Smooth muscle cell (in vitro differentiated cells): ENCODE results near the gene ATG4A. TPM values are rescaled to one million over a fixed set of nuclear protein-coding genes. Genes with fewer than 3 reads are reported as not detected.

Experiments
- DNase-seq: peaks from one replicate; lab custom pipeline; 2025; ENCODE audit not compliant: unreplicated experiment; lab: John Stamatoyannopoulos, UW
- H2AFZ ChIP-seq: fragments of 200-600 bp; sonication (generic); 2 replicates; pipeline ENCODE4 v1.6.0; 2016; ENCODE audit warnings: antibody characterized with exemption, low read depth, mild to moderate bottlenecking
- H3F3A ChIP-seq: fragments of 200-600 bp; sonication (generic); 2 replicates; pipeline ENCODE4 v1.6.0; 2017; ENCODE audit warnings: antibody characterized with exemption, low read depth
- H3K27ac ChIP-seq: fragments of 200-600 bp; sonication (generic); 2 replicates; pipeline ENCODE4 v1.5.1; 2016; ENCODE audit warnings: low read depth, mild to moderate bottlenecking
- H3K27me3 ChIP-seq: fragments of 200-600 bp; sonication (generic); 2 replicates; pipeline ENCODE4 v1.6.1; 2016; ENCODE audit warnings: low read depth, mild to moderate bottlenecking
- H3K36me3 ChIP-seq: fragments of 200-600 bp; sonication (generic); 2 replicates; pipeline ENCODE4 v1.5.1; 2016; ENCODE audit warnings: low read depth
- H3K4me1 ChIP-seq: fragments of 200-600 bp; sonication (generic); 2 replicates; pipeline ENCODE4 v1.5.1; 2016; ENCODE audit warnings: low read depth
- H3K4me2 ChIP-seq: fragments of 200-600 bp; sonication (generic); 2 replicates; pipeline ENCODE4 v1.6.0; 2016; ENCODE audit warnings: mild to moderate bottlenecking
- H3K4me3 ChIP-seq: fragments of 200-600 bp; sonication (generic); 2 replicates; pipeline ENCODE4 v1.5.1; 2016; ENCODE audit warnings: mild to moderate bottlenecking
- H3K79me2 ChIP-seq: fragments of 200-600 bp; sonication (generic); 2 replicates; pipeline ENCODE4 v1.6.0; 2016; ENCODE audit warnings: low read depth, mild to moderate bottlenecking
- H3K9ac ChIP-seq: fragments of 200-600 bp; sonication (generic); 2 replicates; pipeline ENCODE4 v1.6.0; 2016; ENCODE audit warnings: low read depth
- H3K9me3 ChIP-seq: fragments of 200-600 bp; sonication (generic); replicated peaks from 2 replicates; pipeline ENCODE4 v1.5.1; 2016; ENCODE audit warnings: low read depth
- H4K20me1 ChIP-seq: fragments of 200-600 bp; sonication (generic); 2 replicates; pipeline ENCODE4 v1.6.0; 2016; ENCODE audit warnings: low read depth
- CTCF ChIP-seq: fragments of 200-600 bp; sonication (generic); IDR thresholded peaks from 2 replicates; pipeline ENCODE4 v1.5.1; 2017; ENCODE audit warnings: borderline replicate concordance, mild to moderate bottlenecking, antibody characterized with exemption; ENCODE audit not compliant: insufficient read depth, poor library complexity, severe bottlenecking
- WGBS: methylation state at CpG from one replicate; pipeline ENCODE4 v1.1.7; 2016; ENCODE audit warnings: low lambda C conversion rate; 5-methylcytosine and 5-hydroxymethylcytosine counted together
- polyA plus RNA-seq: library from polyadenylated mRNA; unstranded; fragments of >200 nt; fragmentation: Nextera tagmentation; extraction: Ambion mirVana; gene quantifications from 2 replicates; pipeline ENCODE4 v1.2.1, GENCODE V29; 2016
- total RNA-seq: library from RNA; depleted of rRNA; stranded (reverse); fragments of >200 nt; gene quantifications from 2 replicates; pipeline ENCODE4 v1.2.3, GENCODE V29; 2014

ATG4A gene
- total and polyA plus RNA-seq, 2 experiments from 2014 or later: 14.0 to 14.3 TPM

- Histone ChIP-seq H3F3A (no peaks in the 10 kb centered on the region), H3K9me3 (no peaks in the 10 kb centered on the region), H3K36me3 (no peaks in the 10 kb centered on the region), H3K4me2 (no peak overlapping the region), H3K27me3 (no peaks in the 10 kb centered on the region), H3K9ac (no peak overlapping the region), H3K27ac (no peak overlapping the region), H3K4me1 (no peaks in the 10 kb centered on the region), H4K20me1 (no peaks in the 10 kb centered on the region), H3K79me2 (no peaks in the 10 kb centered on the region), H2AFZ (no peak overlapping the region), H3K4me3 (no peak overlapping the region)
- TF ChIP-seq CTCF: no peak
- DNase-seq: no peak
These were observed 23.0 kb downstream of the ATG4A start for GRCh38 chrX:108114541-108114940.

- TF ChIP-seq CTCF: no peak
- H3K4me3 ChIP-seq: no peak overlapping the region
These were observed 26.4 kb downstream of the ATG4A start for GRCh38 chrX:108117988-108118387.

GRCh38 chrX:108121291-108121690 lies 29.7 kb downstream of the ATG4A start:
- H3K4me1 ChIP-seq: peaks cover 21% of the 10 kb centered on the region
- no peak overlapping the region for H3K4me3 ChIP-seq
- H3K9ac ChIP-seq: no peak overlapping the region
- no peak overlapping the region for H3K4me2 ChIP-seq
- no peaks in the 10 kb centered on the region for H3F3A ChIP-seq
- no peaks in the 10 kb centered on the region for H3K27me3 ChIP-seq
- TF ChIP-seq CTCF: no peak
- no peaks in the 10 kb centered on the region for H4K20me1 ChIP-seq
- 49% methylated on average over 3 of the region's 3 CpGs for WGBS
- H3K9me3 ChIP-seq: no peaks in the 10 kb centered on the region
- no peaks in the 10 kb centered on the region for H3K36me3 ChIP-seq
- no peaks in the 10 kb centered on the region for H3K79me2 ChIP-seq
- no peak for DNase-seq
- no peak overlapping the region for H3K27ac ChIP-seq
- no peak overlapping the region for H2AFZ ChIP-seq

More at GRCh38 chrX:108117988-108118387, 26.4 kb downstream of the ATG4A start:
- no peaks in the 10 kb centered on the region for H3F3A ChIP-seq
- 35% methylated on average over 3 of the region's 3 CpGs for WGBS
- no peaks in the 10 kb centered on the region for H3K9me3 ChIP-seq
- no peaks in the 10 kb centered on the region for H3K36me3 ChIP-seq
- peaks cover 16% of the 10 kb centered on the region for H3K4me1 ChIP-seq
- H3K27ac ChIP-seq: no peak overlapping the region
- H3K27me3 ChIP-seq: no peaks in the 10 kb centered on the region
- no peaks in the 10 kb centered on the region for H3K79me2 ChIP-seq
- DNase-seq: no peak
- H2AFZ ChIP-seq: no peak overlapping the region
- no peak overlapping the region for H3K9ac ChIP-seq
- no peak overlapping the region for H3K4me2 ChIP-seq
- H4K20me1 ChIP-seq: no peaks in the 10 kb centered on the region

GRCh38 chrX:108122748-108123147 lies 31.2 kb downstream of the ATG4A start:
- no peak for DNase-seq
- Histone ChIP-seq H3K36me3 (no peaks in the 10 kb centered on the region), H3K9ac (peak overlapping the region; percentile 40), H2AFZ (no peak overlapping the region), H3K27me3 (no peaks in the 10 kb centered on the region), H3K27ac (peak overlapping the region; percentile 88), H4K20me1 (no peaks in the 10 kb centered on the region), H3K79me2 (no peaks in the 10 kb centered on the region), H3K9me3 (no peaks in the 10 kb centered on the region), H3K4me2 (peak overlapping the region; percentile 27), H3K4me1 (peaks cover 21% of the 10 kb centered on the region), H3K4me3 (no peak overlapping the region), H3F3A (no peaks in the 10 kb centered on the region)
- TF ChIP-seq CTCF: no peak
- 33% methylated on average over 2 of the region's 2 CpGs for WGBS
